Ovary (tissue), 3 donors: ENCODE results near the gene AOC2.

ENCODE experiments used
- CTCF ChIP-seq, 3 donors: fragments of 450-650 bp in 2 of 3; fragments of 200-600 bp in 1 of 3; IDR thresholded peaks; one replicate each; pipeline versions ENCODE4 v1.5.1 to v1.8.0; 2016 to 2022; ENCODE audit warnings: antibody characterized with exemption in 3 of 3, mild to moderate bottlenecking in 1 of 3
- EP300 ChIP-seq: sonication (generic); formaldehyde crosslinking; IDR thresholded peaks from one replicate; pipeline ENCODE4 v1.6.1; 2017; ENCODE audit warnings: antibody characterized with exemption
- POLR2A ChIP-seq: fragments of 450-650 bp; IDR thresholded peaks from one replicate; pipeline ENCODE4 v1.6.1; 2017; ENCODE audit warnings: antibody characterized with exemption, mild to moderate bottlenecking, moderate library complexity
- donor health status: DM: no; HTN: no; CAD: no.

- no peak for TF ChIP-seq CTCF (IDR thresholded peaks at IDR 0.05)
- no peak for TF ChIP-seq POLR2A
- TF ChIP-seq EP300, result no peak
These were observed 1.7 kb downstream of the AOC2 start for GRCh38 chr17:42845918-42846593.
